Measurements from ENCODE around the gene YWHAE.
"Not testable (repeated sequence)": the region's sequence is repeated elsewhere in the genome, so short reads cannot be mapped to it uniquely, and the experiment has no call there.

The YWHAE gene

DNA sequence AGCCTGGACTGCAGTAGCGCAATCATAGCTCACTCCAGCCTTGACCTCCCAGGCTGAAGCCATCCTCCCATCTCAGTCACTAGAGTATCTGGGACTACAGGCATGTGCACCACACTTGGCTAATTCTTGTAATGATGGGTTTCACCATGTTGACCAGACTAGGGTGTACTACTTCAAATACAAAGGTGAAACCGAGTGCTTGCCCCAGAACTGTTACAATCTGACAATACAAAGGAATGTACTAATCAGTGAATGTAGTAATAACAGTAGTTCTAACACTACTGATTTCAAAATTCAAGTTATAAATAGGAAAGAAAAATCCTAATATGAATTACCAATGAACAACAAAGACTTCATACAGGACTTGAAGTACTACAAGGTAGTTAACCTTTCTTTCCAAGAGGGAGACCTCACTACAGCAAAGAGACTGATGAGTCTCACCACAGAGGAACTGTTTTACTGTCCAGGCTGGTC is 31.6 kb upstream of the YWHAE start:
- ChIA-PET CTCF (no interaction called here), POLR2A (no interaction called here)
- no peak for DNase-seq (ENCODE audit: extremely low spot score)
- TF ChIP-seq FOXM1 (IDR thresholded peaks at IDR 0.05; ENCODE audit: borderline replicate concordance) (no peak), HDGF (IDR thresholded peaks at IDR 0.05; ENCODE audit: borderline replicate concordance) (no peak), SUZ12 (IDR thresholded peaks at IDR 0.05) (no peak), FOXK2 (IDR thresholded peaks at IDR 0.05) (no peak), FOXA1 (IDR thresholded peaks at IDR 0.05) (no peak), CTBP1 (IDR thresholded peaks at IDR 0.05; ENCODE audit: borderline replicate concordance) (no peak), NFRKB (IDR thresholded peaks at IDR 0.05) (no peak), ZNF384 (IDR thresholded peaks at IDR 0.05) (no peak), ARNT (IDR thresholded peaks at IDR 0.05) (no peak), ELF4 (IDR thresholded peaks at IDR 0.05) (no peak), L3MBTL2 (conservative IDR thresholded peaks at IDR 0.05) (no peak), TARDBP (IDR thresholded peaks at IDR 0.05) (no peak), SP1 (IDR thresholded peaks at IDR 0.05) (no peak), BHLHE40 (IDR thresholded peaks at IDR 0.05; ENCODE audit: borderline replicate concordance) (no peak), LEF1 (IDR thresholded peaks at IDR 0.05; ENCODE audit: borderline replicate concordance) (no peak)
- TF ChIP-seq, protein P1, sequence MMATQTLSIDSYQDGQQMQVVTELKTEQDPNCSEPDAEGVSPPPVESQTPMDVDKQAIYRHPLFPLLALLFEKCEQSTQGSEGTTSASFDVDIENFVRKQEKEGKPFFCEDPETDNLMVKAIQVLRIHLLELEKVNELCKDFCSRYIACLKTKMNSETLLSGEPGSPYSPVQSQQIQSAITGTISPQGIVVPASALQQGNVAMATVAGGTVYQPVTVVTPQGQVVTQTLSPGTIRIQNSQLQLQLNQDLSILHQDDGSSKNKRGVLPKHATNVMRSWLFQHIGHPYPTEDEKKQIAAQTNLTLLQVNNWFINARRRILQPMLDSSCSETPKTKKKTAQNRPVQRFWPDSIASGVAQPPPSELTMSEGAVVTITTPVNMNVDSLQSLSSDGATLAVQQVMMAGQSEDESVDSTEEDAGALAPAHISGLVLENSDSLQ (IDR thresholded peaks at IDR 0.05) = no peak

DNA sequence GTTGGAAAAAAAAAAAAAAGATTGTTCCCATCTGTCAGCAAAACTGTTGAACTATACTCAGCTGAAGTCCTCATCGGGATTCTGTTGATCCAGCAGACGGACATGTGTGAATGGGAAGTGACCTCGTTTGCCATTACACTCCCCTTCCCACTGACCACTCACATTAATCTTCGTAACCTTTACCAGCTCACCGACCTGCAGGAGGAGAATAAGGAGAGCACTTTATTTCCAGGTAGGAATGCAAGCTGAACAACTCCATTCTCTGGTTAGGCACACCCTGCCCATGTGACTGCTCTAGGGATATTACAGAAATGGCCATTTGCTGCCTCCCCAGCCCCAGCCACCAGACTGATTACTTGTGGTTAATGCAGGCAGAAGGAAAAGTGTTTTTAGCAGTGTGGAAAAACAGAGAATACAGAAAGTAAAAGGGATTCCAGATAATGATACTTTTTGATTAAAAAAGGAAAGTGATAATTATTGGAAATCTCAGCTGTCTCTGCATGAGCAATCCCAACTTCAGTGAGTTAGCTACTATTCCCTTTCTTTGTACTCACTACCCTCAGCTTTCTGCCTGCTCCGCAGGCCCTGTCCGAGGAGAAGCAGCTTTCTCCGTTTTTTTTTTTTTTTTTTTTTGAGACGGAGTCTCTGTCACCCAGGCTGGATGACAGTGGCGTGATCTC is 23.6 kb upstream of the YWHAE start:
- CTCF ChIA-PET = interaction anchor here (1.0 kb wide), 1 partner anchor 206 kb away, joined by 3 read pairs; no protein-coding TSS in a partner anchor
- POLR2A ChIA-PET = no interaction called here
- no peak for DNase-seq (ENCODE audit: extremely low spot score)
- no peak for TF ChIP-seq FOXA1 (IDR thresholded peaks at IDR 0.05)
- TF ChIP-seq HDGF (IDR thresholded peaks at IDR 0.05; ENCODE audit: borderline replicate concordance) = no peak

GRCh38 chr17:1422885-1423284 is 22.9 kb upstream of the YWHAE start:
- no peak for DNase-seq (ENCODE audit: extremely low spot score)
- POLR2A ChIA-PET = no interaction called here
- TF ChIP-seq TARDBP (IDR thresholded peaks at IDR 0.05) (no peak), CTBP1 (IDR thresholded peaks at IDR 0.05; ENCODE audit: borderline replicate concordance) (no peak), SUZ12 (IDR thresholded peaks at IDR 0.05) (no peak)
- TF ChIP-seq, protein P1 (IDR thresholded peaks at IDR 0.05) = no peak
- CTCF ChIA-PET = no interaction called here

DNA sequence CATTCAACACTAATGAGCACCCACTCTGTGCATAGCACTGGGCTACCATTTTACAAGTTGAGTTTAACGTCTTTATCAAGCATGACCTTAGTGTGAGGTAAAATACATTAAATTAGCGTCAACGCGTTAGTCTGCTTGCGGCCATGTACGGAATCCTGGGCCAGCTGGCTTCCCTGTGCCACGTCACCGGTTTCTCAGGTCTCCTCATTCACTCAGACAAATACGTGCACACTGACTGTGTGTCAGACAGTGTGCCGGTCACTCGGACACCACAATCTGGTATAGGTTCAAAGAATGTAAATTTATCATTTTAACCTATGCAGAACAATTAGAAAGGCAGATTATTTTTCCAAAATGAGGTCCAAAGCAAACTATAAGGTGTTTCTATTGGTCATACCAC is 21.4 kb upstream of the YWHAE start:
- TF ChIP-seq ZNF384 (IDR thresholded peaks at IDR 0.05) = no peak
- no peak for TF ChIP-seq FOXK2 (IDR thresholded peaks at IDR 0.05)
- no peak for TF ChIP-seq L3MBTL2 (conservative IDR thresholded peaks at IDR 0.05)
- no peak for TF ChIP-seq SP1 (IDR thresholded peaks at IDR 0.05)
- TF ChIP-seq ELF4 (IDR thresholded peaks at IDR 0.05) = no peak
- no peak for TF ChIP-seq ARNT (IDR thresholded peaks at IDR 0.05)
- TF ChIP-seq, protein P1 (IDR thresholded peaks at IDR 0.05) = no peak
- TF ChIP-seq BHLHE40 (IDR thresholded peaks at IDR 0.05; ENCODE audit: borderline replicate concordance) = no peak
- no peak for TF ChIP-seq FOXA1 (IDR thresholded peaks at IDR 0.05)
- no peak for TF ChIP-seq FOXM1 (IDR thresholded peaks at IDR 0.05; ENCODE audit: borderline replicate concordance)
- TF ChIP-seq LEF1 (IDR thresholded peaks at IDR 0.05; ENCODE audit: borderline replicate concordance) = no peak
- TF ChIP-seq SUZ12 (IDR thresholded peaks at IDR 0.05) = no peak
- no peak for TF ChIP-seq HDGF (IDR thresholded peaks at IDR 0.05; ENCODE audit: borderline replicate concordance)
- no peak for TF ChIP-seq CTBP1 (IDR thresholded peaks at IDR 0.05; ENCODE audit: borderline replicate concordance)
- no peak for TF ChIP-seq NFRKB (IDR thresholded peaks at IDR 0.05)
- CTCF ChIA-PET = no interaction called here
- POLR2A ChIA-PET = no interaction called here
- no peak for DNase-seq (ENCODE audit: extremely low spot score)

DNA sequence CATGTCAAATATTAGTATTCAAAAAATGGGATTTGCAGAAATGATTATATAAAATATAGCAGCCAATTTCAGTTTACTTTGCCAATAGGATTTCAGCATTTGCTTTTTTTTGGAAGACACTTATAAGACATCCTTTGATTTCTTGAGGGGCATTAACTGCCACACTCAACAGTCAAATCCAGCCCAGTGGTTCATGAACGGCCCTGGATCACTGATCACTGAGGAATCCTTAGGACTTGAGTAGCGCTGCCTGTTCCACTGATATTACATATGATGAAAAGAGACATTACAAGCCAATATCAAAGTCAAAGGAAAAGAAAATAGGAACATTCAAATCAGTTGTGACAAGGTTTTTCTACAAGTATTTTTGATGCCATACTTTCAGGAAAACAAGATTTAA is 21.0 kb upstream of the YWHAE start:
- ChIA-PET POLR2A (no interaction called here), CTCF (no interaction called here)
- no peak for TF ChIP-seq NFRKB (IDR thresholded peaks at IDR 0.05)
- no peak for TF ChIP-seq ZNF384 (IDR thresholded peaks at IDR 0.05)
- TF ChIP-seq L3MBTL2 (conservative IDR thresholded peaks at IDR 0.05) = no peak
- TF ChIP-seq ARNT (IDR thresholded peaks at IDR 0.05) = no peak
- TF ChIP-seq LEF1 (IDR thresholded peaks at IDR 0.05; ENCODE audit: borderline replicate concordance) = no peak
- no peak for TF ChIP-seq SUZ12 (IDR thresholded peaks at IDR 0.05)
- no peak for TF ChIP-seq FOXM1 (IDR thresholded peaks at IDR 0.05; ENCODE audit: borderline replicate concordance)
- TF ChIP-seq TARDBP (IDR thresholded peaks at IDR 0.05) = no peak
- no peak for TF ChIP-seq SP1 (IDR thresholded peaks at IDR 0.05)
- TF ChIP-seq HDGF (IDR thresholded peaks at IDR 0.05; ENCODE audit: borderline replicate concordance) = no peak
- TF ChIP-seq FOXK2 (IDR thresholded peaks at IDR 0.05) = no peak
- no peak for TF ChIP-seq BHLHE40 (IDR thresholded peaks at IDR 0.05; ENCODE audit: borderline replicate concordance)
- TF ChIP-seq, protein P1 (IDR thresholded peaks at IDR 0.05) = no peak
- TF ChIP-seq CTBP1 (IDR thresholded peaks at IDR 0.05; ENCODE audit: borderline replicate concordance) = no peak
- no peak for DNase-seq (ENCODE audit: extremely low spot score)

DNA sequence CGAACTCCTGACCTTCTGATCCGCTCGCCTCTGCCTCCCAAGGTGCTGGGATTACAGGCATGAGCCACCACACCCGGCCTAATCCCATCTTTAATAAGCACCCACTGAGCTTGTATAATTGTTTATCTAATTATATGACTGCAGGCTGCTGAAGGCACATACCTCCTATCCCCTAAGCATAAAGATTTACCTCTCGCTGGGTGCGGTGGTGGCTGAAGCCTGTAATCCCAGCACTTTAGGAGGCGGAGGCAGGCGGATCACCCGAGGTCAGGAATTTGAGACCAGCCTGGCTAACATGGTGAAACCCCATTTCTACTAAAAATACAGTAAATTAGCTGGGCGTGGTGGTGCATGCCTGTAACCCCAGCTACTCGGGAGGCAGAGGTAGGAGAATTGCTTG is 20.1 kb upstream of the YWHAE start:
- CTCF ChIA-PET = no interaction called here
- TF ChIP-seq FOXK2 (IDR thresholded peaks at IDR 0.05) (no peak), BHLHE40 (IDR thresholded peaks at IDR 0.05; ENCODE audit: borderline replicate concordance) (no peak), L3MBTL2 (conservative IDR thresholded peaks at IDR 0.05) (no peak), SP1 (IDR thresholded peaks at IDR 0.05) (no peak), TARDBP (IDR thresholded peaks at IDR 0.05) (no peak), ARNT (IDR thresholded peaks at IDR 0.05) (no peak), NFRKB (IDR thresholded peaks at IDR 0.05) (no peak), ZNF384 (IDR thresholded peaks at IDR 0.05) (no peak), LEF1 (IDR thresholded peaks at IDR 0.05; ENCODE audit: borderline replicate concordance) (no peak), ELF4 (IDR thresholded peaks at IDR 0.05) (no peak), FOXA1 (IDR thresholded peaks at IDR 0.05) (no peak)
- TF ChIP-seq, protein P1 (IDR thresholded peaks at IDR 0.05) = no peak
- POLR2A ChIA-PET = no interaction called here
- DNase-seq (ENCODE audit: extremely low spot score) = no peak

DNA sequence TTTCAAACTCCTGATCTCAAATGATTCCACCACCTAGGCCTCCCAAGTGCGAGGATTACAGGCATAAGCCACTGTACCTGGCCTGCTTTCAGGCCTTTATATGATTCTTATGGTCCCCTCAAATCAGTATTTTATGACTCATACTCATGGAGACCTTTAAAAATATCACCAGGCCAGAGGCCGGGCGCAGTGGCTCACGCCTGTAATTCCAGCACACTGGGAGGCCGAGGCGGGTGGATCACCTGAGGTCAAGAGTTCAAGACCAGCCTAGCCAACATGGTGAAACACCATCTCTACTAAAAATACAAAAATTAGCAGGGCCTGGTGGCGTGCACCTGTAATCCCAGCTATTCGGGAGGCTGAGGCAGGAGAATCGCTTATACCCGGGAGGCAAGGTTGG is 18.5 kb upstream of the YWHAE start:
- DNase-seq (ENCODE audit: extremely low spot score); CTCF ChIA-PET; POLR2A ChIA-PET: not testable (repeated sequence)

Measured in HEK293T (cell line).